PC-3 (cell line): ENCODE measurements around the gene ANKRD10. TPM values are rescaled to one million over a fixed set of nuclear protein-coding genes. Genes with fewer than 3 reads are reported as not detected.

Experiments used
- ATAC-seq: fragments of 200-7000 bp; cut with Tn5 transposase; 2 replicates; pipeline ENCODE4 v1.9.1; 2020; ENCODE audit warnings: mild to moderate bottlenecking, moderate library complexity
- BruUV-seq: library from RNA; stranded (reverse); fragments of 400-500 nt; replicated peaks from 2 replicates; lab custom pipeline; 2021; lab: Mats Ljungman, UMichigan
- CTCF ChIA-PET: fragments of 300-600 bp; sonication (Branson Sonifier 250); formaldehyde crosslinking; loops from one replicate; lab custom pipeline; 2022; ENCODE audit warnings: antibody characterized with exemption; lab: Charles Lee
- POLR2A ChIA-PET: fragments of 300-600 bp; sonication (Branson Sonifier 250); formaldehyde crosslinking; loops from one replicate; lab custom pipeline; 2022; ENCODE audit warnings: antibody characterized with exemption; ENCODE audit not compliant: unreplicated experiment; lab: Charles Lee
- DNase-seq: peaks from one replicate; pipeline ENCODE4 v3.0.0-alpha.2; 2015
- H2AFZ ChIP-seq: fragments of 300-600 bp; sonication (generic); 2 replicates; pipeline ENCODE4 v1.6.0; 2016; ENCODE audit warnings: antibody characterized with exemption, low read length
- H3F3A ChIP-seq: fragments of 300-600 bp; sonication (generic); one replicate; pipeline ENCODE4 v1.6.0; 2017; ENCODE audit warnings: antibody characterized with exemption, low read length, control low read depth, mild to moderate bottlenecking; ENCODE audit not compliant: unreplicated experiment
- H3K27ac ChIP-seq: fragments of 300-600 bp; sonication (generic); 2 replicates; pipeline ENCODE4 v1.5.1; 2016; ENCODE audit warnings: mild to moderate bottlenecking, low read length
- H3K27me3 ChIP-seq: fragments of 300-600 bp; sonication (generic); 2 replicates; pipeline ENCODE4 v1.6.1; 2016; ENCODE audit warnings: low read length, mixed read lengths
- H3K36me3 ChIP-seq: fragments of 300-600 bp; sonication (generic); 2 replicates; pipeline ENCODE4 v1.6.1; 2016; ENCODE audit warnings: low read depth, mixed run types, low read length, mixed read lengths
- H3K4me1 ChIP-seq: fragments of 300-600 bp; sonication (generic); 2 replicates; pipeline ENCODE4 v1.5.1; 2016; ENCODE audit warnings: low read length; ENCODE audit not compliant: insufficient read depth
- H3K4me2 ChIP-seq: fragments of 300-600 bp; sonication (generic); 2 replicates; pipeline ENCODE4 v1.6.0; 2016; ENCODE audit warnings: low read length
- H3K4me3 ChIP-seq: fragments of 300-600 bp; sonication (generic); 2 replicates; pipeline ENCODE4 v1.5.1; 2016; ENCODE audit warnings: mild to moderate bottlenecking, low read length, mixed read lengths
- H3K79me2 ChIP-seq: fragments of 300-600 bp; sonication (generic); 2 replicates; pipeline ENCODE4 v1.6.1; 2017; ENCODE audit warnings: low read length, mixed read lengths
- H3K9ac ChIP-seq: fragments of 300-600 bp; sonication (generic); 2 replicates; pipeline ENCODE4 v1.6.0; 2016; ENCODE audit warnings: mild to moderate bottlenecking, low read length
- H3K9me2 ChIP-seq: fragments of 300-600 bp; sonication (generic); replicated peaks from 2 replicates; pipeline ENCODE4 v1.6.1; 2016; ENCODE audit warnings: mixed run types, low read length, mixed read lengths
- H3K9me3 ChIP-seq: fragments of 300-600 bp; sonication (generic); 2 replicates; pipeline ENCODE4 v1.6.1; 2016; ENCODE audit warnings: low read length, mixed read lengths
- H4K20me1 ChIP-seq: fragments of 300-600 bp; sonication (generic); 2 replicates; pipeline ENCODE4 v1.6.1; 2016; ENCODE audit warnings: low read length, mixed read lengths
- EZH2 ChIP-seq: fragments of 300-600 bp; sonication (generic); IDR thresholded peaks from one replicate; pipeline ENCODE4 v1.6.1; 2017; ENCODE audit warnings: antibody characterized with exemption, mild to moderate bottlenecking, low read length; ENCODE audit not compliant: unreplicated experiment
- EZH2phosphoT487 ChIP-seq: fragments of 300-600 bp; sonication (generic); IDR thresholded peaks from 2 replicates; pipeline ENCODE4 v1.6.1; 2018; ENCODE audit warnings: mild to moderate bottlenecking, antibody characterized with exemption, low read length, borderline replicate concordance
- intact Hi-C: fragments of 100-400 bp; cut with micrococcal nuclease; formaldehyde crosslinking; loops from 2 replicates; pipeline ENCODE4 v1.9.0; 2023
- total RNA-seq: library from RNA; depleted of rRNA; stranded (reverse); fragments of >200 nt; gene quantifications from 2 replicates; pipeline ENCODE4 v1.2.3, GENCODE V29; 2014; rRNA removed
- TF ChIP-seq, protein P1 (sequence below): fragments of 300-600 bp; sonication (generic); conservative IDR thresholded peaks from 2 replicates; pipeline ENCODE4 v1.5.1; 2017; ENCODE audit warnings: antibody characterized with exemption, low read depth, mild to moderate bottlenecking, low read length

Gene ANKRD10
- total RNA-seq, 1 experiment from 2014 or later: 60.2 TPM

DNA sequence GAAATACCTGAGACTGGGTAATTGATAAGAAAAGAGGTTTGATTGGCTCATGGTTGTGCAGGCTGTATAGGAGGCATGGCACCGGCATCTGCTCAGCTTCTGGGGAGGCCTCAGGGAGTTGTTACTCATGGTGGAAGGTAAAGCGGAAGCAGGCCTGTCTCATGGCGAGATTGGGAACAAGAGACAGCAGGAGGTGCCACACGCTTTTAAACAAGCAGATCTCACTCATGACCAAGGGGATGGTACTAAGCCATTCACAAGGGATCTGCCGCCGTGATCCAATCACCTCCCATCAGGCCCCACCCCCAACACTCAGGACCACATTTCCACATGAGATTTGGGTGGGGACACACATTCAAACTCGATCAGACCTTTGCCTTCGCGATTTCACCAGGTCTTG is 86.2 kb downstream of the ANKRD10 start:
- H3K9me2 ChIP-seq: no peaks in the 10 kb centered on the region
- H3K9me3 ChIP-seq: no peaks in the 10 kb centered on the region
- no peak overlapping the region for H3K4me3 ChIP-seq
- no peak overlapping the region for H3K9ac ChIP-seq
- ATAC-seq (no peak), DNase-seq (no peak)
- no peak overlapping the region for H3K4me2 ChIP-seq
- BruUV-seq: no TSS peak
- ChIA-PET POLR2A (no interaction called here), CTCF (no interaction called here)
- H3K27ac ChIP-seq: no peak overlapping the region
- H3K27me3 ChIP-seq: no peaks in the 10 kb centered on the region
- no peaks in the 10 kb centered on the region for H3K4me1 ChIP-seq
- H4K20me1 ChIP-seq: no peaks in the 10 kb centered on the region
- H2AFZ ChIP-seq: no peak overlapping the region
- no peaks in the 10 kb centered on the region for H3K79me2 ChIP-seq
- no peaks in the 10 kb centered on the region for H3K36me3 ChIP-seq
- TF ChIP-seq, protein P1, sequence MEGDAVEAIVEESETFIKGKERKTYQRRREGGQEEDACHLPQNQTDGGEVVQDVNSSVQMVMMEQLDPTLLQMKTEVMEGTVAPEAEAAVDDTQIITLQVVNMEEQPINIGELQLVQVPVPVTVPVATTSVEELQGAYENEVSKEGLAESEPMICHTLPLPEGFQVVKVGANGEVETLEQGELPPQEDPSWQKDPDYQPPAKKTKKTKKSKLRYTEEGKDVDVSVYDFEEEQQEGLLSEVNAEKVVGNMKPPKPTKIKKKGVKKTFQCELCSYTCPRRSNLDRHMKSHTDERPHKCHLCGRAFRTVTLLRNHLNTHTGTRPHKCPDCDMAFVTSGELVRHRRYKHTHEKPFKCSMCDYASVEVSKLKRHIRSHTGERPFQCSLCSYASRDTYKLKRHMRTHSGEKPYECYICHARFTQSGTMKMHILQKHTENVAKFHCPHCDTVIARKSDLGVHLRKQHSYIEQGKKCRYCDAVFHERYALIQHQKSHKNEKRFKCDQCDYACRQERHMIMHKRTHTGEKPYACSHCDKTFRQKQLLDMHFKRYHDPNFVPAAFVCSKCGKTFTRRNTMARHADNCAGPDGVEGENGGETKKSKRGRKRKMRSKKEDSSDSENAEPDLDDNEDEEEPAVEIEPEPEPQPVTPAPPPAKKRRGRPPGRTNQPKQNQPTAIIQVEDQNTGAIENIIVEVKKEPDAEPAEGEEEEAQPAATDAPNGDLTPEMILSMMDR: no peak
- TF ChIP-seq EZH2 (no peak), EZH2phosphoT487 (no peak)
- intact Hi-C loops: no loop called here
- no peaks in the 10 kb centered on the region for H3F3A ChIP-seq

Other genes with a start within 250 kb of the ANKRD10 start
- 70.9 and 72.9 TPM in 2 replicates for gene CARS2, start 209.0 kb downstream of the ANKRD10 start, total RNA-seq
- gene ING1, start 201.4 kb downstream of the ANKRD10 start, total RNA-seq: 17.9 and 20.8 TPM in 2 replicates
- gene ARHGEF7, start 200.2 kb upstream of the ANKRD10 start, total RNA-seq: 14.7 and 25.9 TPM in 2 replicates